HG03432 (cell line): ENCODE results near the gene PAOX.
A peak's percentile ranks its signal among the peaks of the same experiment; 100 is the strongest.
"Not testable (repeated sequence)": the region's sequence is repeated elsewhere in the genome, so short reads cannot be mapped to it uniquely, and the experiment has no call there.

Experiments used
- ATAC-seq: cut with Tn5 transposase; IDR thresholded peaks from one replicate; pipeline ENCODE4 v1.9.1; 2021; ENCODE audit warnings: mild to moderate bottlenecking, moderate library complexity; ENCODE audit not compliant: unreplicated experiment

The PAOX gene

GRCh38 chr10:133431888-133432613 is 53.0 kb downstream of the PAOX start:
- not testable (repeated sequence) for ATAC-seq

- ATAC-seq = not testable (repeated sequence)
Observed at GRCh38 chr10:133432789-133433188, 53.7 kb downstream of the PAOX start.

GRCh38 chr10:133438711-133439273 is 59.7 kb downstream of the PAOX start:
- peak; percentile 55 for ATAC-seq

- ATAC-seq = no peak
Observed at GRCh38 chr10:133439517-133440461, 60.7 kb downstream of the PAOX start.

- no peak for ATAC-seq
Observed at GRCh38 chr10:133440633-133441285, 61.7 kb downstream of the PAOX start.
